Gastrocnemius medialis (tissue), 4 donors: ENCODE results near the gene VPS8. TPM values are rescaled to one million over a fixed set of nuclear protein-coding genes. Genes with fewer than 3 reads are reported as not detected.

Experiments used
- ATAC-seq, 2 donors: fragments of 150-250 bp; one replicate each; pipeline ENCODE4 v1.9.1; 2016
- DNase-seq, 2 donors: peaks; one replicate each; pipeline ENCODE4 v3.0.0-alpha.2; 2019
- H3K27ac ChIP-seq, 4 donors: fragments of 200-600 bp; sonication (generic); 1 replicate in 1 of 4; 2 replicates in 3 of 4; pipeline ENCODE4 v1.5.1; 2016 to 2018; ENCODE audit warnings: mild to moderate bottlenecking in 2 of 4, moderate library complexity in 1 of 4
- H3K27me3 ChIP-seq, 3 donors: fragments of 200-600 bp; sonication (generic) in 2 of 3; 1 replicate in 1 of 3; 2 replicates in 2 of 3; pipeline versions ENCODE4 v1.5.1 to v1.6.0; 2016 to 2019; ENCODE audit warnings: mild to moderate bottlenecking in 1 of 3, moderate library complexity in 1 of 3
- H3K36me3 ChIP-seq, 2 donors: fragments of 200-600 bp; sonication (generic) in 1 of 2; one replicate each; pipeline ENCODE4 v1.5.1; 2017 to 2018
- H3K4me1 ChIP-seq, 2 donors: fragments of 200-600 bp; sonication (generic) in 1 of 2; one replicate each; pipeline ENCODE4 v1.5.1; 2016 to 2017; ENCODE audit warnings: mild to moderate bottlenecking in 2 of 2
- H3K4me3 ChIP-seq, 4 donors: fragments of 200-600 bp; sonication (generic) in 3 of 4; 1 replicate in 1 of 4; 2 replicates in 3 of 4; pipeline ENCODE4 v1.5.1; 2016 to 2019; ENCODE audit warnings: mild to moderate bottlenecking in 2 of 4
- H3K9me3 ChIP-seq, 3 donors: fragments of 200-600 bp; sonication (generic) in 2 of 3; 1 replicate in 1 of 3; 2 replicates in 2 of 3; pipeline ENCODE4 v1.5.1; 2016 to 2019
- CTCF ChIP-seq, 5 experiments: fragments of 450-650 bp in 3 of 5; fragments of 200-600 bp in 2 of 5; sonication (generic) in 2 of 5; IDR thresholded peaks in 4 of 5; conservative IDR thresholded peaks in 1 of 5; 1 replicate in 4 of 5; 2 replicates in 1 of 5; pipeline ENCODE4 v1.5.1; 2016 to 2019; ENCODE audit warnings: antibody characterized with exemption in 5 of 5, mild to moderate bottlenecking in 3 of 5, moderate library complexity in 3 of 5
- POLR2A ChIP-seq, 2 donors: fragments of 450-650 bp; IDR thresholded peaks; one replicate each; pipeline ENCODE4 v1.6.1; 2017; ENCODE audit warnings: antibody characterized with exemption in 2 of 2, mild to moderate bottlenecking in 2 of 2, moderate library complexity in 2 of 2
- in situ Hi-C, 4 donors: fragments of 200-750 bp; cut with MboI; loops; one replicate each; pipeline versions ENCODE4 v1.15.0 to v1.8.0; 2017; ENCODE audit warnings: low sequenced_read_pairs in 4 of 4
- intact Hi-C: fragments of 100-400 bp; cut with DNase I; formaldehyde crosslinking; loops from one replicate; pipeline ENCODE4 v1.15.1; 2023; ENCODE audit warnings: low total_unique reads
- total RNA-seq, 4 donors: library from RNA; depleted of rRNA; stranded (reverse); fragments of >200 nt; gene quantifications; one replicate each; pipeline versions ENCODE4 v1.1.0 to v1.2.3, GENCODE V29; 2016

VPS8 gene
- total RNA-seq, 4 donors from 2014 or later = 37.2 to 64.1 (median 51.2) TPM

- DNase-seq (no peak), ATAC-seq (no peak)
- intact Hi-C loops = no loop called here
- Histone ChIP-seq H3K27me3 (no peaks in the 10 kb centered on the region), H3K4me1 (no peaks in the 10 kb centered on the region), H3K36me3 (no peaks in the 10 kb centered on the region), H3K4me3 (no peak overlapping the region), H3K27ac (no peak overlapping the region), H3K9me3 (no peaks in the 10 kb centered on the region)
- TF ChIP-seq CTCF (IDR thresholded peaks at IDR 0.05 in 4 of 5, conservative IDR thresholded peaks at IDR 0.05 in 1 of 5) = no peak
- TF ChIP-seq POLR2A (IDR thresholded peaks at IDR 0.05) = no peak
- in situ Hi-C loops = no loop called here
Measured at GRCh38 chr3:185084402-185084801, 272.4 kb downstream of the VPS8 start.

GRCh38 chr3:185084901-185085300 lies 272.9 kb downstream of the VPS8 start:
- no peak for ATAC-seq
- intact Hi-C loops = no loop called here

GRCh38 chr3:185087419-185087818 lies 275.5 kb downstream of the VPS8 start:
- ATAC-seq = no peak
- no peak overlapping the region for H3K4me3 ChIP-seq
- H3K4me1 ChIP-seq = no peaks in the 10 kb centered on the region
- intact Hi-C loops = no loop called here
- H3K9me3 ChIP-seq = no peaks in the 10 kb centered on the region
- DNase-seq = no peak
- TF ChIP-seq POLR2A (IDR thresholded peaks at IDR 0.05) (no peak), CTCF (IDR thresholded peaks at IDR 0.05 in 4 of 5, conservative IDR thresholded peaks at IDR 0.05 in 1 of 5) (no peak)
- in situ Hi-C loops = no loop called here
- H3K27me3 ChIP-seq = no peaks in the 10 kb centered on the region
- no peak overlapping the region for H3K27ac ChIP-seq
- H3K36me3 ChIP-seq = no peaks in the 10 kb centered on the region

More at GRCh38 chr3:185084901-185085300, 272.9 kb downstream of the VPS8 start:
- Histone ChIP-seq H3K27ac (no peak overlapping the region), H3K36me3 (no peaks in the 10 kb centered on the region), H3K4me1 (no peaks in the 10 kb centered on the region), H3K9me3 (no peaks in the 10 kb centered on the region), H3K27me3 (no peaks in the 10 kb centered on the region), H3K4me3 (no peak overlapping the region)
- no peak for TF ChIP-seq POLR2A (IDR thresholded peaks at IDR 0.05)
- TF ChIP-seq CTCF (IDR thresholded peaks at IDR 0.05 in 4 of 5, conservative IDR thresholded peaks at IDR 0.05 in 1 of 5) = no peak
- no peak for DNase-seq
- in situ Hi-C loops = no loop called here

GRCh38 chr3:185089343-185089742 lies 277.4 kb downstream of the VPS8 start:
- ATAC-seq = no peak
- Histone ChIP-seq H3K36me3 (no peaks in the 10 kb centered on the region), H3K9me3 (no peaks in the 10 kb centered on the region), H3K4me1 (no peaks in the 10 kb centered on the region), H3K4me3 (no peak overlapping the region), H3K27me3 (no peaks in the 10 kb centered on the region), H3K27ac (no peak overlapping the region)
- in situ Hi-C loops = no loop called here
- TF ChIP-seq CTCF (IDR thresholded peaks at IDR 0.05 in 4 of 5, conservative IDR thresholded peaks at IDR 0.05 in 1 of 5) = no peak
- TF ChIP-seq POLR2A (IDR thresholded peaks at IDR 0.05) = no peak
- intact Hi-C loops = no loop called here
- no peak for DNase-seq

- H3K27ac ChIP-seq = no peak overlapping the region
- H3K9me3 ChIP-seq = no peaks in the 10 kb centered on the region
- ATAC-seq (no peak), DNase-seq (no peak)
- no peaks in the 10 kb centered on the region for H3K4me1 ChIP-seq
- intact Hi-C loops = no loop called here
- no peaks in the 10 kb centered on the region for H3K27me3 ChIP-seq
- no peak for TF ChIP-seq CTCF (IDR thresholded peaks at IDR 0.05 in 4 of 5, conservative IDR thresholded peaks at IDR 0.05 in 1 of 5)
- TF ChIP-seq POLR2A (IDR thresholded peaks at IDR 0.05) = no peak
- H3K36me3 ChIP-seq = no peaks in the 10 kb centered on the region
- in situ Hi-C loops = no loop called here
- no peak overlapping the region for H3K4me3 ChIP-seq
Measured at GRCh38 chr3:185089751-185090150, 277.8 kb downstream of the VPS8 start.
